HEK293 (cell line): ENCODE results near the gene CAMP.

ENCODE experiments used
- CTCF ChIP-seq: fragments of 450-650 bp; formaldehyde crosslinking; IDR thresholded peaks from 2 replicates; pipeline ENCODE4 v1.5.1; 2016; ENCODE audit warnings: missing biosample characterization, missing genetic modification characterization
- GFI1B ChIP-seq: fragments of 450-650 bp; formaldehyde crosslinking; IDR thresholded peaks from 2 replicates; pipeline ENCODE4 v1.5.1; 2016; ENCODE audit warnings: missing biosample characterization, missing genetic modification characterization
- KLF16 ChIP-seq: fragments of 450-650 bp; formaldehyde crosslinking; IDR thresholded peaks from 2 replicates; pipeline ENCODE4 v1.5.1; 2017; ENCODE audit warnings: missing biosample characterization, missing genetic modification characterization
- OVOL3 ChIP-seq: fragments of 450-650 bp; formaldehyde crosslinking; IDR thresholded peaks from 2 replicates; pipeline ENCODE4 v1.5.1; 2016; ENCODE audit warnings: missing biosample characterization, missing genetic modification characterization
- TCF7L2 ChIP-seq: IDR thresholded peaks from 2 replicates; pipeline ENCODE4 v1.6.1; 2011; ENCODE audit warnings: low read depth, mild to moderate bottlenecking, inconsistent platforms, low read length, moderate library complexity, borderline replicate concordance
- ZNF354C ChIP-seq: fragments of 450-650 bp; formaldehyde crosslinking; IDR thresholded peaks from 2 replicates; pipeline ENCODE4 v1.5.1; 2016; ENCODE audit warnings: missing biosample characterization, missing genetic modification characterization, low read depth, borderline replicate concordance
- ZNF610 ChIP-seq: fragments of 450-650 bp; formaldehyde crosslinking; IDR thresholded peaks from 2 replicates; pipeline ENCODE4 v1.5.1; 2016; ENCODE audit warnings: missing biosample characterization, missing genetic modification characterization, borderline replicate concordance
- ZNF76 ChIP-seq: fragments of 450-650 bp; formaldehyde crosslinking; IDR thresholded peaks from 2 replicates; pipeline ENCODE4; 2016; ENCODE audit warnings: low read depth, missing biosample characterization, missing genetic modification characterization, borderline replicate concordance
- ZNF791 ChIP-seq: fragments of 450-650 bp; formaldehyde crosslinking; IDR thresholded peaks from 2 replicates; pipeline ENCODE4 v1.5.1; 2016; ENCODE audit warnings: missing biosample characterization, missing genetic modification characterization
- TF ChIP-seq, protein P1 (sequence below): fragments of 450-650 bp; formaldehyde crosslinking; IDR thresholded peaks from 2 replicates; pipeline ENCODE4 v1.5.1; 2016; ENCODE audit warnings: missing biosample characterization, missing genetic modification characterization

DNA sequence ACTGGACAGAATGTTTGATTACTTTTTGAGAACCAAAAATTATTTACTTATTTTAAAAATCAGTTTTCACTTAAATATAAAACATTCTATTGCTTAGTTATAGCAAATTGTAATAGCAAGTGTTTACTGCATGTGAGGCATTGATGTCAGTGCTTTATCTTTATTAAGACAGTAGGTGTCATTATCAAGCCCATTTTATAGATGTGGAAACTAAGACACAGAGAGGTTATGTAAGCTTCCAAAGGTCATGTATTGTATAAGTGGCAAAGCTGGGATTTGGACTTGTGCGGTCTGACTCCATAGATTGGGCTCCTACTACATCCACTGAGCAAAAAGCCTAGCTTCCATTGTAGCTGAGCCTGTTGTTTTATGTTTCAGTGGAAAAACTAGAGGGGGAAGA lies 35.2 kb downstream of the CAMP start:
- TF ChIP-seq ZNF791 (tag by site-specific recombination), result no peak
- TF ChIP-seq GFI1B (tag by site-specific recombination), result no peak
- TF ChIP-seq CTCF (tag by site-specific recombination), result no peak
- no peak for TF ChIP-seq OVOL3 (tag by site-specific recombination)
- no peak for TF ChIP-seq ZNF354C (tag by site-specific recombination)
- no peak for TF ChIP-seq TCF7L2
- TF ChIP-seq ZNF610 (tag by site-specific recombination), result no peak
- no peak for TF ChIP-seq KLF16 (tag by site-specific recombination)
- no peak for TF ChIP-seq ZNF76 (tag by site-specific recombination)
- TF ChIP-seq, protein P1, sequence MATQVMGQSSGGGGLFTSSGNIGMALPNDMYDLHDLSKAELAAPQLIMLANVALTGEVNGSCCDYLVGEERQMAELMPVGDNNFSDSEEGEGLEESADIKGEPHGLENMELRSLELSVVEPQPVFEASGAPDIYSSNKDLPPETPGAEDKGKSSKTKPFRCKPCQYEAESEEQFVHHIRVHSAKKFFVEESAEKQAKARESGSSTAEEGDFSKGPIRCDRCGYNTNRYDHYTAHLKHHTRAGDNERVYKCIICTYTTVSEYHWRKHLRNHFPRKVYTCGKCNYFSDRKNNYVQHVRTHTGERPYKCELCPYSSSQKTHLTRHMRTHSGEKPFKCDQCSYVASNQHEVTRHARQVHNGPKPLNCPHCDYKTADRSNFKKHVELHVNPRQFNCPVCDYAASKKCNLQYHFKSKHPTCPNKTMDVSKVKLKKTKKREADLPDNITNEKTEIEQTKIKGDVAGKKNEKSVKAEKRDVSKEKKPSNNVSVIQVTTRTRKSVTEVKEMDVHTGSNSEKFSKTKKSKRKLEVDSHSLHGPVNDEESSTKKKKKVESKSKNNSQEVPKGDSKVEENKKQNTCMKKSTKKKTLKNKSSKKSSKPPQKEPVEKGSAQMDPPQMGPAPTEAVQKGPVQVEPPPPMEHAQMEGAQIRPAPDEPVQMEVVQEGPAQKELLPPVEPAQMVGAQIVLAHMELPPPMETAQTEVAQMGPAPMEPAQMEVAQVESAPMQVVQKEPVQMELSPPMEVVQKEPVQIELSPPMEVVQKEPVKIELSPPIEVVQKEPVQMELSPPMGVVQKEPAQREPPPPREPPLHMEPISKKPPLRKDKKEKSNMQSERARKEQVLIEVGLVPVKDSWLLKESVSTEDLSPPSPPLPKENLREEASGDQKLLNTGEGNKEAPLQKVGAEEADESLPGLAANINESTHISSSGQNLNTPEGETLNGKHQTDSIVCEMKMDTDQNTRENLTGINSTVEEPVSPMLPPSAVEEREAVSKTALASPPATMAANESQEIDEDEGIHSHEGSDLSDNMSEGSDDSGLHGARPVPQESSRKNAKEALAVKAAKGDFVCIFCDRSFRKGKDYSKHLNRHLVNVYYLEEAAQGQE (tag by site-specific recombination), result no peak
